ENCODE data around the gene SAMD9L. TPM values are rescaled to one million over a fixed set of nuclear protein-coding genes. Genes with fewer than 3 reads are reported as not detected.

SAMD9L gene
- total RNA-seq, 1 donor from 2014 or later, result not detected

DNA sequence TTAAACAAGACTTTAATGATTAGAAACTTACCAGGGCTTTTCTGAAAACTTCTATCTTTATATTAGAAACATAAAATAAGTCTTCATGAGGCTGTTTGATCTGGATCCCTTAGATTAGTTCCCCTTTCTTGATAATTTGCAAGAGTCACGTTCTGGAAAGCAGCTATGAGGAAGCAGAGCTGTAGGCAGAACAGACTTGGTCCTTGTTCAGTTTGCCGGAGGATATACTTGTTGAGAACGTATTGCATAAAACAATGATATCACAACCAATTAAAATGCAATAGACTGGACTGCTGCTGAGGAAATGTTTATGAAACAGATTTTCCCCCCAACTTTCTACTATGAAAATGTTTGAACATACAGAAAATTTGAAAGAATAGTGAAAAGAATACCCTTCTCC is 2.8 kb downstream of the SAMD9L start:
- Mint-ChIP-seq H3K36me3 (no peaks in the 10 kb centered on the region), H3K27ac (no peak overlapping the region), H3K27me3 (ENCODE audit: insufficient read depth, low read depth) (no peaks in the 10 kb centered on the region), H3K9me3 (no peaks in the 10 kb centered on the region), H3K4me3 (no peak overlapping the region), H3K4me1 (peaks cover 6% of the 10 kb centered on the region)
- Histone ChIP-seq H3K36me3 (no peaks in the 10 kb centered on the region), H3K9me3 (ENCODE audit: low read depth) (no peaks in the 10 kb centered on the region), H3K79me2 (ENCODE audit: low read depth) (no peaks in the 10 kb centered on the region), H3K9ac (no peak overlapping the region), H3K27ac (no peak overlapping the region), H3K4me2 (no peak overlapping the region), H2AFZ (replicated peaks) (no peak overlapping the region), H3F3A (ENCODE audit: low read depth) (no peaks in the 10 kb centered on the region), H4K20me1 (ENCODE audit: low read depth) (no peaks in the 10 kb centered on the region), H3K4me3 (no peak overlapping the region), H3K27me3 (no peaks in the 10 kb centered on the region), H3K4me1 (peaks cover 29% of the 10 kb centered on the region)
- DNase-seq (ENCODE audit: low spot score), result no peak
- no peak for TF ChIP-seq EZH2phosphoT487 (IDR thresholded peaks at IDR 0.05)
- TF ChIP-seq EZH2 (IDR thresholded peaks at IDR 0.05), result no peak
- TF ChIP-seq, protein P1, sequence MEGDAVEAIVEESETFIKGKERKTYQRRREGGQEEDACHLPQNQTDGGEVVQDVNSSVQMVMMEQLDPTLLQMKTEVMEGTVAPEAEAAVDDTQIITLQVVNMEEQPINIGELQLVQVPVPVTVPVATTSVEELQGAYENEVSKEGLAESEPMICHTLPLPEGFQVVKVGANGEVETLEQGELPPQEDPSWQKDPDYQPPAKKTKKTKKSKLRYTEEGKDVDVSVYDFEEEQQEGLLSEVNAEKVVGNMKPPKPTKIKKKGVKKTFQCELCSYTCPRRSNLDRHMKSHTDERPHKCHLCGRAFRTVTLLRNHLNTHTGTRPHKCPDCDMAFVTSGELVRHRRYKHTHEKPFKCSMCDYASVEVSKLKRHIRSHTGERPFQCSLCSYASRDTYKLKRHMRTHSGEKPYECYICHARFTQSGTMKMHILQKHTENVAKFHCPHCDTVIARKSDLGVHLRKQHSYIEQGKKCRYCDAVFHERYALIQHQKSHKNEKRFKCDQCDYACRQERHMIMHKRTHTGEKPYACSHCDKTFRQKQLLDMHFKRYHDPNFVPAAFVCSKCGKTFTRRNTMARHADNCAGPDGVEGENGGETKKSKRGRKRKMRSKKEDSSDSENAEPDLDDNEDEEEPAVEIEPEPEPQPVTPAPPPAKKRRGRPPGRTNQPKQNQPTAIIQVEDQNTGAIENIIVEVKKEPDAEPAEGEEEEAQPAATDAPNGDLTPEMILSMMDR (IDR thresholded peaks at IDR 0.05), result no peak

DNA sequence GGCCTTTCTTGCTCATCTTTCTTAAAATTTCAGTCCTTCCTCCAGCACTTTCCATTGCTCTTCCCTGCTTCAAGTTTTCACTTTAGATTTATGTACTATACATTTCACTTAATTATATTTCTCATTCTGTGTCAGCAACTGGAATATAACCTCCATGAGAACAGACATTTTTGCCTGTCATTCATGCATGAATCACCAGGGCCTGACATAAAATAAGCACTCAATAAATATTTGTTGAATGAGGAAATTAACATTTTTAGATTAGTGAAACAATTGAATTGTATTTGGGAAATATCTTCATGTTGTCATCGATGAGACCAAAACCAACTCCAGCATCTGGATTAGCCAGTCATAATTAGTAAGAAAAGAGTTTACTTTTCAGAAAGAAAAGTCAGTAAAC is 6.1 kb downstream of the SAMD9L start:
- H3K36me3 ChIP-seq, result no peaks in the 10 kb centered on the region
- H3K4me2 ChIP-seq, result no peak overlapping the region
- H2AFZ ChIP-seq (replicated peaks), result no peak overlapping the region
- Mint-ChIP-seq H3K9me3 (no peaks in the 10 kb centered on the region), H3K4me3 (no peak overlapping the region), H3K36me3 (no peaks in the 10 kb centered on the region), H3K4me1 (peaks cover 6% of the 10 kb centered on the region), H3K27me3 (ENCODE audit: insufficient read depth, low read depth) (no peaks in the 10 kb centered on the region), H3K27ac (no peak overlapping the region)
- H3K79me2 ChIP-seq (ENCODE audit: low read depth), result no peaks in the 10 kb centered on the region
- TF ChIP-seq, protein P1 (IDR thresholded peaks at IDR 0.05), result no peak
- no peak for TF ChIP-seq EZH2phosphoT487 (IDR thresholded peaks at IDR 0.05)
- no peak for TF ChIP-seq EZH2 (IDR thresholded peaks at IDR 0.05)
- no peaks in the 10 kb centered on the region for H4K20me1 ChIP-seq (ENCODE audit: low read depth)
- H3K27ac ChIP-seq, result no peak overlapping the region
- peaks cover 14% of the 10 kb centered on the region for H3K4me1 ChIP-seq
- H3K9ac ChIP-seq, result no peak overlapping the region
- H3K4me3 ChIP-seq, result no peak overlapping the region
- H3K9me3 ChIP-seq (ENCODE audit: low read depth), result no peaks in the 10 kb centered on the region
- no peaks in the 10 kb centered on the region for H3F3A ChIP-seq (ENCODE audit: low read depth)
- DNase-seq (ENCODE audit: low spot score), result no peak
- H3K27me3 ChIP-seq, result no peaks in the 10 kb centered on the region

GRCh38 chr7:93140582-93141191 is 7.5 kb downstream of the SAMD9L start:
- no peak overlapping the region for H3K9ac ChIP-seq
- H3F3A ChIP-seq (ENCODE audit: low read depth), result no peaks in the 10 kb centered on the region
- no peak overlapping the region for H3K27ac ChIP-seq
- Mint-ChIP-seq H3K27ac (no peak overlapping the region), H3K4me3 (no peak overlapping the region), H3K27me3 (ENCODE audit: insufficient read depth, low read depth) (no peaks in the 10 kb centered on the region), H3K36me3 (no peaks in the 10 kb centered on the region), H3K9me3 (no peaks in the 10 kb centered on the region), H3K4me1 (no peaks in the 10 kb centered on the region)
- no peaks in the 10 kb centered on the region for H3K79me2 ChIP-seq (ENCODE audit: low read depth)
- no peak for DNase-seq (ENCODE audit: low spot score)
- no peaks in the 10 kb centered on the region for H3K27me3 ChIP-seq
- H3K4me2 ChIP-seq, result no peak overlapping the region
- H3K4me3 ChIP-seq, result no peak overlapping the region
- no peak overlapping the region for H2AFZ ChIP-seq (replicated peaks)
- TF ChIP-seq EZH2phosphoT487 (IDR thresholded peaks at IDR 0.05) (no peak), EZH2 (IDR thresholded peaks at IDR 0.05) (no peak)
- TF ChIP-seq, protein P1 (IDR thresholded peaks at IDR 0.05), result no peak
- no peaks in the 10 kb centered on the region for H3K4me1 ChIP-seq
- no peaks in the 10 kb centered on the region for H3K9me3 ChIP-seq (ENCODE audit: low read depth)
- H3K36me3 ChIP-seq, result no peaks in the 10 kb centered on the region
- H4K20me1 ChIP-seq (ENCODE audit: low read depth), result no peaks in the 10 kb centered on the region

Data from neural progenitor cell (in vitro differentiated cells).